Activated CD8-positive, alpha-beta memory T cell treated with anti-CD3 and anti-CD28 coated beads, Interleukin-2, amount 50 U/mL, for 48 hours (primary cell): ENCODE data around the gene TMCC3.
"Not testable (repeated sequence)": the region's sequence is repeated elsewhere in the genome, so short reads cannot be mapped to it uniquely, and the experiment has no call there.

Experiments
- DNase-seq: peaks from one replicate; pipeline ENCODE4 v3.0.0-alpha.2; 2020

The TMCC3 gene

GRCh38 chr12:94633401-94633800, 17.0 kb downstream of the TMCC3 start:
- no peak for DNase-seq

DNA sequence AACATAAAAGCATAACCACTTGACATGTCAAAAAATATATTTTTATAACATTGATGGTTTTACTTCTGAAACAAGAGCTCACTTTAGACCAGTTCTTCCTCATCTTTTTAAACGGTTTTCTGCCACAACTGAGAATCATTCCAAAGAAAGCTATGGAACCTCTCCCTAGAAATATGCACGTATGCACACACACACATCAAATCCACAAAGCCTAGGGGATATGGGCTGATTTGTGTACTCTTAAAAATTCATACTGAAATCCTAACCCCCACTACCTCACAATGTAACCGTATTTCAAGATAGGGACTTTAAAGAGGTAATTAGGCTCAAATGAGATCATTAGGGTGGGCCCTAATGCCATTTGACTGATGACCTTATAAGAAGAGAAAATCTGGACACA, 19.3 kb downstream of the TMCC3 start:
- no peak for DNase-seq

DNA sequence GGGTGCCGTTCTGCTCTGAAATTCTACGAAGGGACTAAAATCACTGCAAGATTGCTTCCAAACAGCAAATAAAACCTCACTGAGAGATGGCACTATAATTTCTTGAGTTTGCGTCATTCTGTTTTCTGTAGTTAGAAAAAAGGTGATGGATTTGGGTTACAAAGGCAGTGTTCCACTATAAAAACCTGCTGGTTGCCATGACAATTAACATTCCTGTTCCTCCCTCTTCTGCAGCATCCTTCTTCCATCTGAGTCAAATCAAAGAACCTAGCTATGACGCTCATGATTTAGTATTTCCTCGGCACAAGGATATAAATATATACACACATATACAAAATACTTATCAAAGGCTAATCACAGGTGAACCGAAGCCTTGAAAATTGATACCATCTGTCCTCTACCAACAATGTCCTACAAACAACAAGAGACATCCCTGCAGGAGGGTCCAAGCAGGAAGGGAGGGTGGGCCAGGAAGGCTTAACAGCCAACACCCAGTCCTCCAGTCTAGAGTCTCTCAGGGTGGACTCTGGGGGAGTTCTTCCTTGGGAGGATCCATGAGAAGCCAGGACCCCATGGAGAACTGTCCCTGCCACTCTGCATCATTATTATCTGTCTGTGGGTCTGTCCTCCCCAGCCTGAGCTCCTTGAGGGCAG, 21.4 kb downstream of the TMCC3 start:
- no peak for DNase-seq

DNA sequence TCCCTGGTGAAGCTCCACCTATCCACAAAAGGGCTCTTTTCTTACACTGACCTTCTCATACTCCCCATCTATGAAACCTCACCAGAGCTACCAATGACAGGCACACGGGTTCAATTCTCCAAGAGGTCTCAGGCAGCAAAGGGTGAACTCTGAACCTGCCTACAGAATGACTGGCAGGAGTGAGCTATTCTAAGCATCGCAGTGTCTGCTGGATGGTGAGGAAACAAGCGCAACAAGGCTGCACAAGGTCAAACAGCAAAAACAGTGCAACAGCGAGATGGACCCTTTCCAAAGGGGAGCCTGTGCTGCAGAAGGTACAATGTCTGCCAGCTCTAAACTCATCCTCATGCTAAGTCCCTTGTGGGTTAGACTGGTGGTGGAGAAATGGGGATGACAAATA, 22.0 kb downstream of the TMCC3 start:
- DNase-seq = no peak

- DNase-seq = no peak
Measured at GRCh38 chr12:94625531-94625930, 24.8 kb downstream of the TMCC3 start.

DNA sequence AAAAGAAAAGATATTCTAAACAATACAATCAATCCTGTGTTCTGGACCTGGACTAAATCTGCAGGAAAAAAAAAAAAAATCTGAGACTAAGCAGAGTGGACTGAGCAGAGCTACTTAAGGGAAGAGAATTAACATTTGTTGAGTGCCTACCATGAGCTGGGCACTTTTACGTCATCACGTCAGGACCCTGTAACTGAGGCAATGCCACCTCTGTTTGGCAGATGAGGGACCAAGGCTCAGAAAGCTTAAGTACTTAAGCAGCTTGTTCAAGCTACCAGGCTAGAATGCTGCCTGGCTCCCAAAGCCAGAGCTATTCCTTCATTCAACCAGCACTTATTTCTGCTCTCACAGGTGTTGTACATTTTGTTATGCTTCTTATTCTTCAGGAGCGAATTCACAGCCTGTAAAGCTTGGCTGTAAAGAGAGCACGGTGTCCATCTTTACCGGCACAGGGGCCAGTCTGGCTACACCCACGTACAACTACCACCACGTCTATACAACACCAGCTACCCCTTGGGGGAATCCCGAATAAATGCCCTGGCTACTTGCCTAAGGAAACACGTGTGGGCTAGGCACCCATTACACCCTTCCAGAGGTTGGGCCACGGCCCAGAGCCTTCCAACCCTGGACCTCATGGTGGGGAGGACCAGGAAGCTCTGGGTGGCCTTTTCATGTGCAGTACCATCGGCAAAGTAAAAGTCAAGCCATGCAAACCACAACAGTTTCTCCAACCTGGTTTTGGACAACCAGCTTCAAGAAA, 27.0 kb downstream of the TMCC3 start:
- DNase-seq = no peak

DNA sequence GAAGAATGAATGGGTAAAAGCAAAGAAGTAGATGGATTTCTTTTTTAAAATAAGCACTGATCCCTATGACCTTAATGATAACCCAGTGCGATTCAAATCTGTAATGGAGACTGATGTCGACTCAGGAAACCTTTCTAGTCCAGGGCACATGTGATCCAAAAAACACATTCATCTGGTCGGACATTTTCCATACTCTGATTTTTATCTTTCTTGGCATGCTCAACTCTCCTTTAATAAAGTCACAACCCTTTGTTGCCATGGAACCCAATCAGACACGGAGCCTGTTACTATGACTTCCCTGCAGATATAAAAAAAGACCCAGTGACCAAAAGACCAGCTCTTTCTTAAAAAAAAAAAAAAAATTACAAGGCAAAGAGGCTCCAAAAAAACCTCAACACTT, 27.9 kb downstream of the TMCC3 start:
- DNase-seq = no peak

DNA sequence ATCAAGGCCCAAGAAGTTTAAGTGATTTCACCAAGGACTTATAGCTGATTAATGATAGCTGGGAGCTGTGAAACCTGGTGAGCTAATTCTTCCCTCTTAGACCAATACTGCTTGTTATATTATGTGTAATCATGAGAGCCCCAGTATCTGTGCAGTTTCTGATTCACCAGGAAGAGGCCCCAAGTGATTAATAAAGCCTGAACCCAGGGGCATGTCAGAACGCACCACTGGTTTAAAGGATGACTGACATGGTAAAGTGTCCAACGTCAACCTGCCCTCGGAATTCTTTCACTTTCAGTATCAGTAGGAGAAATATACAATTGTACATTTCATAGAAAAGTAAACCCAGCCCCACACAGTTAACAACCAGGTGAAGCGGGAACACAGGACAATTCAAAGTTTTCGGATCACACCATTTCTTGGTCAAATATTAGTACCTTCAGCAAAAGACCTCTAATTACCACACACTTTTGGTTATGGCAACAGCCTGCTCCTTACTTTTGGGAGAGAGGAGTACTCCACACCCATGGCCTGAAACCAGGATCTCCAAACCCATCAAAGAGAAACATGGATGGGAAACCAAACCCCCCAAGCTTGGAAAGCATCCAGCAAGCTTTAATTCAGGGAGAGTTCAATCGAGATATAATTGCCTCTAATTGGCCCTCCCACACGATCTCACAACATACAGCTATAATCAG, 28.5 kb downstream of the TMCC3 start:
- DNase-seq = no peak

DNA sequence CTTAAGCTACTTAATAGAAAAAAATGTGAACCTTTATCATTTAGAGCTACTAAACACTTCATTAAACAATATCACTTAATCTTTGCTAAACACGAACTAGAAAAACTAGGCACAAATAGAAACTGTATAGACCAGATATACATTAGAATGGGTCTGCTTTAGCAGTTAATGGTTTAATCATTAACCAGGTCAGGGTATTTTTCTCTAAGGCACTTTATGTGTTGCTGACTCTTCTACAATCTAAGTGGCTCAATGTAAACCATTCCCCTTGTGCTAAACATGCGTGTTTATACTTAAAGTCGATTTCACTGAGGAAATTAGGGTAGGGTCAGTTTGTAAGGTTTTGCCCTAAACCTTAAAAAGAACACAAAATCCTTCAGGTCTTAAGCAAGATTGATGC, 29.7 kb downstream of the TMCC3 start:
- no peak for DNase-seq

- DNase-seq = no peak
Measured at GRCh38 chr12:94618995-94619695, 31.2 kb downstream of the TMCC3 start.

GRCh38 chr12:94617101-94617500, 33.3 kb downstream of the TMCC3 start:
- DNase-seq = no peak

GRCh38 chr12:94616203-94616729, 34.1 kb downstream of the TMCC3 start:
- no peak for DNase-seq

DNA sequence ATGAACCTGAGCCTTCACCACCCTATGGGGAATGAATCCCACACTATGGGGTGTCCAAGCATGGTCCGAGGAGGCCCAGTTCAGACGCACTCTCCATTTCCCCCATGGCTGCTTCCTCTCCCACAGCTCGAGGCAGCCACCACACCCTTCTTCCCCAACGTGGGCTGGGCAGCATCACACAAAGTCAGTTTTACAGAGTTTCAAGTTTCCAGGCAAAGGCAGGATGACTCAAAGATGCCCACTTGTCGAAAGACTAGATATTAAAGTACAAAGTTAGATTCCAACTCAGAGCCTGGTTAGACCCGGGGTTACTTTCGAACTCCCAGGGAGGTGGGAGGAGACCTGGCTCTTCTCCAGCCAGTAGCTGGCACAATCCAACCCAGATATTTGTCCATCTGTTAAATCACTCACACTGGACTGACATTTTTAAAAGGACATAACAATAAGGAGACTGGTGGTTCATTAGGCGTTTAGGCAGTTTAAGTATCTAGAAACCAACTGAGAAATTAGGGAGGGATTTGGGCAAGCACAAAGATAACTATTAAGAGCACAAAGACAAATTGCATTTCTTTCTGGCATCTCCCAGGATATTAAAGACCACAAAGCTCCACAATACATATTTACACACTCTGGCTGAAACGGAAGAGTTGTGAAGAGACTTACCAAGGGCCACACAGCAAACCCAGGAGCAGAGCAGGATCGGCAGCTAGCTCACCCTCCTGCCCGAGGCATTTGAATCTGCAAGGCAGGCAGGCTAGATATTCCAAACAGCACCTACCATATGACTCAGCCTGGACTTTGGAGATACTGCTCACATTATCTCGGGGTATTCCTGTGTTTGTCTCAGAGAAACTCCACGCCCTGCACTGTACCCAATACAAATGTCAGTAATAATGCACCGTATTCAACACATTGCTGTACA, 34.8 kb downstream of the TMCC3 start:
- no peak for DNase-seq

DNA sequence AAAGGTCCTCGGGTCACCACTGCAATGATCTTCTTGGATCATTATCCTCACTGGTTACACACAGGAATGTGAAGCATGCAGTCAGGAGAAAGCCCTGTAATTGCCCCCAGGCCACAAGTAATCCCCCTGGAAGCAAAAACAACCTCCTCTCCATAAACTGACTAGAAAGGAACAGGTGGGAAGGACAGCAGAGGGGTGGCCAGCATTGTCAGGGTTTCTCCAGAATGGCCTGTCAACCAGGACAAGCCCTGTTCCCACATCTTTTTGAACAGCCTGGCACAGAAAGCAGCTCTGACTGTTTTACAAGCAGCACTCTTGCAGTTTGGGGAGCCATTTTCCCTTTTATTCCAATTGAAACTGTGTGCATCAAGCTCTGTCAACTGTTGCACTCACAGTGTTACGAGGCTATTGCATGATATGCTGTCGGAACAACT, 36.1 kb downstream of the TMCC3 start:
- DNase-seq = no peak

GRCh38 chr12:94609917-94610443, 40.4 kb downstream of the TMCC3 start:
- DNase-seq = no peak

- DNase-seq = not testable (repeated sequence)
Measured at GRCh38 chr12:94606810-94607209, 43.5 kb downstream of the TMCC3 start.

GRCh38 chr12:94604366-94604698, 46.0 kb downstream of the TMCC3 start:
- DNase-seq = no peak

- peak; percentile 73 for DNase-seq
Measured at GRCh38 chr12:94603434-94604365, 46.7 kb downstream of the TMCC3 start.

DNA sequence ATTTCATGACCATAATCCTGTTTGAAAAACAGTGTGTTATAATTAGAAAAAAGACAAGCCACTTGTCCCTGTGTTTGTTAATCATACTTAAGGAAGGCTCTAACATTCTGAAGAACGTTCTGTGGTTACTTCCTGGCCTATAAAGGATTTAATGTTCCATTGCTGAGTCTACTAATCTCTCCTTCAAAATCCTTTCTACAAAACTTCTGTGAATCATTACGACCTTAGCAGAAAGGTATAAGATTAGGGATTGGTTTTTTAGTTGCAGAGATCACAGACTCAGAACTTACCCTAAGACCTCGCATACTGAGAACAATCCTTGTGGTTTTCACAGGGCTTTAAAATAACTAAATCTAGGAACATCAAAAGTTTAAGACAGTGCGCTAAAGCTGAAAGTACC, 48.3 kb downstream of the TMCC3 start:
- no peak for DNase-seq

DNA sequence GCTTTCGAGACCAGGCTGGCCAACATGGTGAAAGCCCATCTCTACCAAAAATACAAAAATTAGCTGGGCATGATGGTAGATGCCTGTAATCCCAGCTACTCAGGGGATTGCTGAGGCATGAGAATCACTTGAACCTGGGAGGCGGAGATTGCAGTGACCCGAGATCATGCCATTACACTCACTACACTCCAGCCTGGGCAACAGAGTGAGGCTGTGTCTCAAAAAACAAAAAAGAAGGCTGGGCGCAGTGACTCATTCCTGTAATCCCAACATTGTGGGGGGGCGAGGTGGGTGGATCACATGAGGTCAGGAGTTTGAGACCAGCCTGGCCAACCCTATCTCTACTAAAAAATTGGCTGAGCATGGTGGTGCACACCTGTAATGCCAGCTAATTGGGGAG, 49.0 kb downstream of the TMCC3 start:
- DNase-seq = not testable (repeated sequence)

- DNase-seq = no peak
Measured at GRCh38 chr12:94599189-94599588, 51.2 kb downstream of the TMCC3 start.
